ENCODE results near the gene UQCR11.
A peak's percentile ranks its signal among the peaks of the same experiment; 100 is the strongest.

The UQCR11 gene

GRCh38 chr19:1609680-1610474 is 4.6 kb upstream of the UQCR11 start:
- no peak for DNase-seq (ENCODE audit: low read depth)
- TF ChIP-seq CTCF (conservative IDR thresholded peaks at IDR 0.05; ENCODE audit: low read depth, low read length): no peak
- H3K4me3 ChIP-seq (ENCODE audit: low read depth, low read length): no peak overlapping the region

- no peak overlapping the region for H3K4me3 ChIP-seq (ENCODE audit: low read depth, low read length)
- no peak for TF ChIP-seq CTCF (conservative IDR thresholded peaks at IDR 0.05; ENCODE audit: low read depth, low read length)
- no peak for DNase-seq (ENCODE audit: low read depth)
Observed at GRCh38 chr19:1609103-1609396, 3.8 kb upstream of the UQCR11 start.

- H3K4me3 ChIP-seq (ENCODE audit: low read depth, low read length): no peak overlapping the region
- no peak for TF ChIP-seq CTCF (conservative IDR thresholded peaks at IDR 0.05; ENCODE audit: low read depth, low read length)
- peak; percentile 20 for DNase-seq (ENCODE audit: low read depth)
Observed at GRCh38 chr19:1608359-1609102, 3.3 kb upstream of the UQCR11 start.

- TF ChIP-seq CTCF (conservative IDR thresholded peaks at IDR 0.05; ENCODE audit: low read depth, low read length): no peak
- DNase-seq (ENCODE audit: low read depth): no peak
- peak overlapping the region; percentile 95 for H3K4me3 ChIP-seq (ENCODE audit: low read depth, low read length)
Observed at GRCh38 chr19:1606138-1606651, 933 bp upstream of the UQCR11 start.

- DNase-seq (ENCODE audit: low read depth): no peak
- no peak overlapping the region for H3K4me3 ChIP-seq (ENCODE audit: low read depth, low read length)
- TF ChIP-seq CTCF (conservative IDR thresholded peaks at IDR 0.05; ENCODE audit: low read depth, low read length): no peak
Observed at GRCh38 chr19:1602091-1602707, 3.1 kb downstream of the UQCR11 start.

- DNase-seq (ENCODE audit: low read depth): peak; percentile 15
- H3K4me3 ChIP-seq (ENCODE audit: low read depth, low read length): no peak overlapping the region
- TF ChIP-seq CTCF (conservative IDR thresholded peaks at IDR 0.05; ENCODE audit: low read depth, low read length): peak; percentile 41
Observed at GRCh38 chr19:1601613-1602064, 3.6 kb downstream of the UQCR11 start.

All from choroid plexus epithelial cell (primary cell).